Left colon (tissue), 2 donors: ENCODE measurements around the gene ATP2B3. TPM values are rescaled to one million over a fixed set of nuclear protein-coding genes. Genes with fewer than 3 reads are reported as not detected.

Experiments
- ATAC-seq: fragments of 200-7000 bp; cut with Tn5 transposase; one replicate; pipeline ENCODE4 v1.9.1; 2020; ENCODE audit warnings: mild to moderate bottlenecking, moderate library complexity
- DNase-seq, 2 donors: peaks; one replicate each; pipeline ENCODE4 v3.0.0-alpha.2; 2020
- intact Hi-C, 2 donors: fragments of 100-400 bp; cut with DNase I in 1 of 2; cut with micrococcal nuclease in 1 of 2; formaldehyde crosslinking; loops; one replicate each; pipeline versions ENCODE4 v1.11.2 to v1.14.0; 2022; cut with DNase I, micrococcal nuclease
- total RNA-seq, 2 donors: library from RNA; stranded (reverse); fragmentation: NEBNext Ultra II Directional; extraction: Animal tissue kit (Norgen Biotek cat#: 25700); gene quantifications; one replicate each; pipeline ENCODE4 v1.2.1, GENCODE V29; 2021
- donor health status: DM: no; HTN: no; CAD: no.
- donor health status: DM: yes; HTN: yes; CAD: no.

ATP2B3 gene
- total RNA-seq, 2 donors from 2014 or later, result 0.08 to 0.21 TPM

GRCh38 chrX:153623310-153624029 lies 106.0 kb downstream of the ATP2B3 start:
- intact Hi-C loops, result no loop called here
- ATAC-seq (no peak), DNase-seq (peak in 1 of 2 donors; percentile 2)

DNA sequence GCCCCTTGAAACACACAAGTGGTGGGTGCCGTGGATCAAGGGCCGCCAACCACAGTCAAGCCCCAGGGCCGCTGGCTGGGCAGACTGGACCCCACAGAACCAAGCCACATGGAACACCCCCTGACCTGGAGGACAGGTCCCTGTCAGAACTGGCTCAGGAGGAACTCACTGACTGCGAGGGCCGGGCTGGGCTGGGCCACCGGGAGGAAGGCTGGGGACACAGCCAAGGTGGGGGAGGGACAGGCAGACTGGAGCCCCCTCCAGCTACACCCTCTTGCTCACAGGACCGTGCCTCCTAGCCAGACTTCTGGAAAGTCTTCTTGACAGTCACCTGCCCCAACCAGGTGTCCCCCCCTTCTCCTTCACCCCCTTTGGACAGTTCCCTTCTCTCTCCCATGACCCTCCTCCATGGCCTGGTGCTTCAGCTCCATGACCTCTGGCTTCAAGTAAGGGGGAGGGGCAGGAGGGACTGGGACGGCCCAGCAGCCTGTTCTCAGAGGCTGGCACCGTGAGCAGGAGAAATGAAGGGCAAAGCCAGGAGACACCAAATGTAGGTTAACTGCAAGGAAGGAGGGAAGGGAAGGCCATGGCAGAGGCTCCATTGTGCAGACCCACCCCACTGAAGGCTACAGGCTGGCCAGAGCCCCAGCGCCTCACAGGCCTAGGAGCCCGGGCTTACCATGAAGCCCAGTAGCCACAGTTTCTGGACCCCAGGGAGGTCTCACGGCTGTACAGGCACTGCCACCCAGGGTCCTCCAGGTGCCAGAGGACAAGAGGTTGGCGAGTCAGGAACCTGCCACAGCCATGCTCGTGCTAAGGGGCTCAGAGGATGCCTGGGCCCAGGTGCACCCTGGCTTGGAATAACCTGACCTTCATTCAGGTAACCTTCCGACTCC lies 107.0 kb downstream of the ATP2B3 start:
- peak in 1 of 2 donors; percentile 13 for DNase-seq
- ATAC-seq, result no peak
- intact Hi-C loops, result no loop called here

DNA sequence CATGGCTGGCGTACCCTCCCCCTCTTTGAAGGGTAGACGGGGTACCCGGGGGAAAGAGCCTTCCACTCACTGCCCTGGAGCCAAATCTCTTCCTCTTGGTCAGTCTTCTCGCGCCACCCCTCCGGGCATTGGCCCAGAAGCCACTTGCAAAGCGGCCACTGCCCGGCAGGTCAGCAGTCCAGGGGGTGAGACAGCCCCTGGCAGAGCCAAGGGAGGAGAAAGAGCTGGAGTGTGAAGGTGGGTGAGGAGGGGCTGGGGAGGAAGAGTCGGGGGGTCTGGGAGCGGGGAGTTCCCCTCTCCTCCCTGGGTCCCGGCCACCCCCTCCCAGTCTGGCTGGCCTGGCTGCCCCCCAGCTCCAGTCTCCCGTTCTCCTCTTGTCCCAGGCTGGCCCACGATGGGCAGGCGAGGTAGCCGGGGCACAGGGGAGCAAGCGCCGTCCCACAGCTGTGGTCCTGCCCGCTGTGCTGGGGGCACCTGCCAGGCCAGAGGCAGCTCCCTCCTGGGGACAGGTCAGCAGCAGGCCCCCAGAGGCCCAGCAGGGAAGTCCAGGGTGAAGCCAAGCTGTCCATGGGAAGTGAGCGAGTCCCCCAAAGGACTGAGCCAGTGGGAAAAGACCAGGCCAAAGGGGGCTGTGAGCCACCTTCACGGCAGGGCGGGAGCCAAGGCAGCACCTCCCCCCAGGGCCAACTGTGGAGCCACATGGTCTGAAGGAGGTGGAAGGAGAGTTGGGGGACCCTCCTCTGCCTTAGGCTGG lies 108.0 kb downstream of the ATP2B3 start:
- ATAC-seq (no peak), DNase-seq (peak in 1 of 2 donors; percentile 2)
- intact Hi-C loops, result no loop called here

GRCh38 chrX:153626025-153626633 lies 108.7 kb downstream of the ATP2B3 start:
- DNase-seq (no peak), ATAC-seq (no peak)
- intact Hi-C loops, result no loop called here

DNA sequence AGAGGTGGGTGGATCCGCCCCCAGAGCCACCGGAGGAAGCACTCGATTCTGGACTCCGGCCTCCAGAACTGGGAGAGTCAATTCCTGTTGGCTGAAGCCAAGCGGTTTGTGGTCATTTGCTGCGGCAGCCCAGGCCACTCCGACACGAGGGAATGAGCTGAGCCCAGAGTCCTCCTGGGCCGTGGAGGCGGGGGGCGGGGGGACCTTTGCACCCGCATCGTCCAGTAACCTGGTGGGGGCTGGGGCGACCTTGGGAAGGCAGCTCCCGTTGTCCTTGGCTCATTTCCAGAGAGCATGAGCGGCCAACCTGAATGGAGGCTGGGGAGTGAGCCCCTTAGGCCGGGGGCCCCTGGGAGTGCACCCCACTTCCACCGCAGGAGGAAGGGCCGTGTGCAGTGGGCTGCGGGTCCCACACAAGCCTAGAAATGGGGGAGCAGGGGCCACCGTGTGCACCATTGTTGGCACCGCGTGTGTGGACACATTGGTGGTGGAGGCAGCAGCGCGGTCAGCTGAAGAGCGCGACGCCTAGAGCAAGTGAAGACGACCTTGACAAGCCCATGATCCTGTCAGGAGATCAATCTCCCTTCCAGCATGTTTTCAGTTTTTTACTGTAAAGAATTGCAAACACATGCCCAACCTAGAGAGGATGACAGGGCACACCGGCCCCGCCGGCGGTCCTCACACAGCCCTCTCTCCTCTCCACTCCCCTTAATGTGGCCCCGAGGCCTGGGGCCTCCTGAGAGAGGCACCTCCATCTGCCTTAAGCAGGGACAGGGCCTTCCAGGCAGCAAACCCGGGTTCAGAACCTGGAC lies 109.6 kb downstream of the ATP2B3 start:
- intact Hi-C loops, result no loop called here
- DNase-seq, result peak in 1 of 2 donors; percentile 4

GRCh38 chrX:153627675-153628111 lies 110.3 kb downstream of the ATP2B3 start:
- DNase-seq, result no peak

More for the DNA sequence above, 109.6 kb downstream of the ATP2B3 start:
- ATAC-seq, result no peak

GRCh38 chrX:153628129-153628528 lies 110.7 kb downstream of the ATP2B3 start:
- ATAC-seq (no peak), DNase-seq (no peak)
- intact Hi-C loops, result no loop called here

More at GRCh38 chrX:153627675-153628111, 110.3 kb downstream of the ATP2B3 start:
- no peak for ATAC-seq
- intact Hi-C loops, result no loop called here

GRCh38 chrX:153628665-153629064 lies 111.2 kb downstream of the ATP2B3 start:
- no peak for ATAC-seq
- intact Hi-C loops, result no loop called here
- no peak for DNase-seq

GRCh38 chrX:153631346-153631745 lies 113.9 kb downstream of the ATP2B3 start:
- DNase-seq, result no peak

GRCh38 chrX:153631907-153632594 lies 114.6 kb downstream of the ATP2B3 start:
- DNase-seq (no peak), ATAC-seq (no peak)
- intact Hi-C loops, result no loop called here

More at GRCh38 chrX:153631346-153631745, 113.9 kb downstream of the ATP2B3 start:
- ATAC-seq, result no peak
- intact Hi-C loops, result no loop called here

Other genes starting within 250 kb of the ATP2B3 start
- not detected for gene PNMA6F, start 195.9 kb upstream of the ATP2B3 start, total RNA-seq
- gene ZNF275, start 183.5 kb upstream of the ATP2B3 start, total RNA-seq, result 1 to 10 TPM; 5.2 to 6.2 TPM
- not detected for gene PNMA6E, start 116.3 kb upstream of the ATP2B3 start, total RNA-seq
- under 1 TPM; 0.18 to 0.50 TPM for gene ZFP92, start 106.2 kb upstream of the ATP2B3 start, total RNA-seq
- gene TREX2, start 71.6 kb upstream of the ATP2B3 start, total RNA-seq, result under 1 TPM; 0.42 to 0.73 TPM
- gene HAUS7, start 47.1 kb upstream of the ATP2B3 start, total RNA-seq, result 10 to 100 TPM; 13.0 to 19.0 TPM
- gene BGN, start 22.7 kb upstream of the ATP2B3 start, total RNA-seq, result 1 to 10 TPM; 7.8 to 9.9 TPM
- 10 to 100 TPM; 20.4 to 21.8 TPM for gene CCNQ, start 81.5 kb downstream of the ATP2B3 start, total RNA-seq
- gene DUSP9, start 129.6 kb downstream of the ATP2B3 start, total RNA-seq, result not detected
- gene PNCK, start 156.2 kb downstream of the ATP2B3 start, total RNA-seq, result 10 to 100 TPM in 1 of 2 donors, 1 to 10 TPM in 1; 1.1 to 14.2 TPM
- 100 to 1,000 TPM; 170 to 270 TPM for gene SLC6A8, start 170.3 kb downstream of the ATP2B3 start, total RNA-seq
- gene BCAP31, start 206.7 kb downstream of the ATP2B3 start, total RNA-seq, result 100 to 1,000 TPM; 200 to 203 TPM
- 10 to 100 TPM; 15.1 to 15.9 TPM for gene ABCD1, start 207.2 kb downstream of the ATP2B3 start, total RNA-seq
- 1 to 10 TPM; 1.0 to 5.4 TPM for gene PLXNB3, start 246.6 kb downstream of the ATP2B3 start, total RNA-seq